Mucosa of rectum (tissue), 2 donors: ENCODE measurements around the gene ANKMY1.
A peak's percentile ranks its signal among the peaks of the same experiment; 100 is the strongest.

Source experiments
- H3K27ac ChIP-seq, 2 donors: one replicate each; pipeline ENCODE4 v1.7.0; 2013; ENCODE audit warnings: inconsistent platforms in 2 of 2, low read depth in 2 of 2, low read length in 2 of 2
- H3K27me3 ChIP-seq, 2 donors: one replicate each; pipeline ENCODE4 v1.7.0; 2013; ENCODE audit warnings: low read length in 2 of 2; ENCODE audit not compliant: control insufficient read depth in 2 of 2, insufficient read depth in 2 of 2
- H3K36me3 ChIP-seq, 2 donors: one replicate each; pipeline ENCODE4 v1.7.0; 2013; ENCODE audit warnings: low read length in 2 of 2; ENCODE audit not compliant: control insufficient read depth in 2 of 2, insufficient read depth in 2 of 2
- H3K4me1 ChIP-seq, 2 donors: one replicate each; pipeline ENCODE4 v1.7.0; 2013; ENCODE audit warnings: low read length in 2 of 2, mild to moderate bottlenecking in 1 of 2; ENCODE audit not compliant: control insufficient read depth in 2 of 2, insufficient read depth in 2 of 2
- H3K4me3 ChIP-seq, 2 donors: one replicate each; pipeline ENCODE4 v1.7.0; 2013; ENCODE audit warnings: low read length in 2 of 2
- H3K9ac ChIP-seq, 2 donors: one replicate each; pipeline ENCODE4 v1.7.0; 2013; ENCODE audit warnings: low read length in 2 of 2, low read depth in 1 of 2, mild to moderate bottlenecking in 1 of 2
- H3K9me3 ChIP-seq, 2 donors: one replicate each; pipeline ENCODE4 v1.7.0; 2013; ENCODE audit warnings: low read length in 2 of 2; ENCODE audit not compliant: control insufficient read depth in 2 of 2
- donor health status: healthy.
- donor health status: Normal muscosa, but diverticular disease.

The ANKMY1 gene, protein sequence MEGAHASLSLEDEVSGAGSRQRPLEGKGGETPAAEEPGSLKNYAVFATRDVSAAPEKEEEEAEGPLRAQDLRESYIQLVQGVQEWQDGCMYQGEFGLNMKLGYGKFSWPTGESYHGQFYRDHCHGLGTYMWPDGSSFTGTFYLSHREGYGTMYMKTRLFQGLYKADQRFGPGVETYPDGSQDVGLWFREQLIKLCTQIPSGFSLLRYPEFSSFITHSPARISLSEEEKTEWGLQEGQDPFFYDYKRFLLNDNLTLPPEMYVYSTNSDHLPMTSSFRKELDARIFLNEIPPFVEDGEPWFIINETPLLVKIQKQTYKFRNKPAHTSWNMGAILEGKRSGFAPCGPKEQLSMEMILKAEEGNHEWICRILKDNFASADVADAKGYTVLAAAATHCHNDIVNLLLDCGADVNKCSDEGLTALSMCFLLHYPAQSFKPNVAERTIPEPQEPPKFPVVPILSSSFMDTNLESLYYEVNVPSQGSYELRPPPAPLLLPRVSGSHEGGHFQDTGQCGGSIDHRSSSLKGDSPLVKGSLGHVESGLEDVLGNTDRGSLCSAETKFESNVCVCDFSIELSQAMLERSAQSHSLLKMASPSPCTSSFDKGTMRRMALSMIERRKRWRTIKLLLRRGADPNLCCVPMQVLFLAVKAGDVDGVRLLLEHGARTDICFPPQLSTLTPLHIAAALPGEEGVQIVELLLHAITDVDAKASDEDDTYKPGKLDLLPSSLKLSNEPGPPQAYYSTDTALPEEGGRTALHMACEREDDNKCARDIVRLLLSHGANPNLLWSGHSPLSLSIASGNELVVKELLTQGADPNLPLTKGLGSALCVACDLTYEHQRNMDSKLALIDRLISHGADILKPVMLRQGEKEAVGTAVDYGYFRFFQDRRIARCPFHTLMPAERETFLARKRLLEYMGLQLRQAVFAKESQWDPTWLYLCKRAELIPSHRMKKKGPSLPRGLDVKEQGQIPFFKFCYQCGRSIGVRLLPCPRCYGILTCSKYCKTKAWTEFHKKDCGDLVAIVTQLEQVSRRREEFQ

DNA sequence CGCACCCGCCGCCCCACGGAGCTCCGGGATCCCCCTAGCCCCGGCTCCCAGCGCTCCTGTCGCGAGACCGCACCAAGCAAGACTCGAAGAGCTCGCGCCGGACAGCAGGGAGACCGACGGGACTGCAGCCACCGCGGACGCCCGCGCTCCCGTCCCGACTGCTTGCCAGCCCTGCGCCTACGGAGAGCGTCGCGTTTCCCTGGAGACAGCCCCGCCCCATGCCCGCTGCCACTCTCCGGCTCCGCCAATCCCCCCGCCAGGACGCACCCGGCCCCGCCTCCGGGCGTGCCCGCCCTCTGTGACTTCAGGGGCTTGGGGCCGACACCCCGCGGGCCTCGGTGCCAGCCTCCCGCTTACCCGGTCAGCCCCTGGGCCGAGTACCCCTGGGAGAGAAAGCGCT lies at the start of gene ANKMY1:
TSS of gene ANKMY1 (minus strand) at position 181 of the 400 bp plus-strand sequence. CDS start 653 bp downstream, outside the sequence.
- peaks cover 18 to 22% of the 10 kb centered on the region in 2 donors for H3K4me1 ChIP-seq
- no peak within 1 kb of the TSS for H3K9ac ChIP-seq
- peaks cover 13 to 15% of the 10 kb centered on the region in 2 donors for H3K36me3 ChIP-seq
- H3K9me3 ChIP-seq: no peaks in the 10 kb centered on the region
- H3K27me3 ChIP-seq: no peaks in the 10 kb centered on the region
- H3K4me3 ChIP-seq: peak within 1 kb of the TSS in 1 of 2 donors; percentile 34
- H3K27ac ChIP-seq: no peak within 1 kb of the TSS

DNA sequence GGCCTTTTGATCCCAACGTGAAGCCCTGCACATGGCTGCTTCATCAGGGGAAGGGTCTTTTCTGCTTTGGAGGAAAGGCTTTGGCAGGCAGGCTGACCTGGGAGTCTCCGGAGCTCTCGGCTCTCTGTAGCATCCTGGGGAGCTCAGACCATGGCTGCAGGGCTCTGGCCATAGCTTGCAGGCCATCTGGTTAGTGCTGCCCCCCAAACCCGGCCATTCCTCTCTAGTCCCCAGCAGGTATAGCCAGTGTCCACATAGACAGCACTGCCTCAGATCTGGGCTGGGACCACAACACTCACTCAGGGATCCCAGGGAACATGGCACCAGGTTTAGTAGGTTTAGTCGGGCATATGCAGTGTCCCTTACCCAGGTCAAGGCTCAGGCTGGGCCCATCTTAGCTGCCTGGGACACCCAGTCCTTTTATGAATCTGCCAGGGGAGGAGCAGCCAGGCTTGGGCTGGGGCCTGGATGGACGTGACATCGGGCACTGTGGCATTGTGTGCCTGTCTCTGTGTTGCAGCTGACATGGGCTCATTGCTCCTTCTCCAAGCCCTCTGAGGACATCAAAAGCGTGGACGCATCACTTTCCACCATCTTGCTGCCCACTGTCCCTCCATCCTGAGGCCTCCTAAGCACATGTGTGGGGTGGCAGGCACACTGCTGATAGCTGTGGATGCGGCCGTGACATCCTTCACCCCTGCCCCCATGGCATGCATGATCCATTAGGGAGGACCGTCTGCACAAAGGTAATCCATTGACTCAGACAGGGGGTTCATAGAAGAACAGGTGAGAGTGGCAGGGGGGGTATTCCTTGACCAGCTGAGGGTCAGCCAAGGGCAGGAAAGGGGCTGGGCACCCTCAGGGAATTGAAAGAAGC lies 48.3 kb upstream of the ANKMY1 start:
- H3K27me3 ChIP-seq: no peaks in the 10 kb centered on the region
- peak overlapping the region; percentile 92 to 95 for H3K27ac ChIP-seq
- H3K9me3 ChIP-seq: no peaks in the 10 kb centered on the region
- peak overlapping the region; percentile 74 for H3K9ac ChIP-seq
- H3K4me3 ChIP-seq: peak overlapping the region; percentile 83 to 84
- H3K4me1 ChIP-seq: peaks cover 21 to 39% of the 10 kb centered on the region in 2 donors
- H3K36me3 ChIP-seq: no peaks in the 10 kb centered on the region

DNA sequence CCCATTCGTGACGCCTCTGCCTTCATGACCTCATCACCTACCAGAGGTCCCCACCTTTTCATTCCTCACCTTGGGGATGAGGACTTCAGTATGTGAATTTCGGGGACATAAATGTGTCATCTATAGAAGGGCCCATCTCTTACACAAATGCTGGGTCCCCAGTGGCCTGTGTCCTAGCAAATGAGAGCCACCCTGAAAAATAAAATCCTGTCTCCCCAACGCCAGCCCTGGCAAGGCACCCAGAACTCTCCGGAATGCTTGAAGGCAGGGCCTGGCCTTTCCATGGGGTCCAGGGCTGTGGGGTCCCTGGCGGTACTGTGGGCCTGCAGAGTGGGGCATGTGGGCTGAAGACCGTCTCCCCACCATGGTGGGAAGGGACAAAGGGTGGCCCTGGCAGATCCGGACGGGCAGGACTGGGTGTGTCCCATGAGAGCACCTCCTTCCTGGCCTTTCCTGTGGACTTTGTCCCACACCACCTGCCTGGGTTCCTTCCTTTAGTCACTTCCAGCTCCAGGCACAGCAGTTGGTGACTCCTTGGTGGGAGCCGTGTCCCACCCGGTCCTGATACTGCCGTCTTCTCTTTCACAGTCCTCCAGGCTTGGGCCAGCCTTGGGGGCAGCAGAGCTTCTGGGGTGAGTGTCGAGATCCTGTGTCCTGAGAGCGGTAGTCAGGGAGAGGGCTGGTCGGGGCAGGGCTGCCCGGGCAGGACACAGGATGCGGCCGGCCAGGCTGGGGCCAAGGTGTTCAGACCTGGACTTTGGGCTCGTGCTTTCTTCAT lies 47.3 kb upstream of the ANKMY1 start:
- H3K36me3 ChIP-seq: no peaks in the 10 kb centered on the region
- no peaks in the 10 kb centered on the region for H3K9me3 ChIP-seq
- peaks cover 21 to 39% of the 10 kb centered on the region in 2 donors for H3K4me1 ChIP-seq
- peak overlapping the region; percentile 74 for H3K9ac ChIP-seq
- no peaks in the 10 kb centered on the region for H3K27me3 ChIP-seq
- H3K4me3 ChIP-seq: peak overlapping the region; percentile 83 to 84
- H3K27ac ChIP-seq: peak overlapping the region; percentile 92 to 95

DNA sequence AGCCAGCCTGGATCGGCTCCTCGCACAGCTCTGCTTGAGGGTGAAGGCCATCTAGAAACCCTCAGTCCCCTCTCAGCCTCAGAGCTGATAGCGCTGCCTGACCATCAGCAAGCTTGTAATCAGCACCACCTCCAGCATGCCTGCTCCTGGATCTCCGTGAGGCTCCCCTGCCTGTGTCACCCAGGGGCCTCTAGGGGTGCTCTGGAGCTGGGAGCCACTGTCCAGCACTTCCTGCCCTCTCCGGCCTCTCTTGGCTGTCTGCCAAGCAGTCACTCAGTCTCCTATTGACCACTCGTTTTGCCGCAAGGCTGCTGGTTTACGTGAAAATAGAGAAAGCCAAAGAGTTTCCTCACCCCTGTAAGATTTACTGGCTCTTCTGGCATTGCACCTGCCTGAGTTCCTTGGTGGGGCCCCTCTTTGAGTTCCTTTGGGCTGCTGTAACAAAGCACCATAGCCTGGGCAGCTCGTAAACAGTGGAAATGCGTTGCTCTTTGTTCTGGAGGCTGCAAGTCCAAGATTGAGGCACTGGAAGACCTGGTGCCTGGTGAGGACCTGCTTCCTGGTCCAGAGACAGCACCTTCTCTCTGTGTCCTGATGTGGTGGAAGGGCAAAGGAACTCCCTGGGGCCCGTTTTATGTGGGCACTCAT lies 46.6 kb upstream of the ANKMY1 start:
- Histone ChIP-seq H3K9ac (peak overlapping the region; percentile 74), H3K4me3 (peak overlapping the region; percentile 83 to 84)

DNA sequence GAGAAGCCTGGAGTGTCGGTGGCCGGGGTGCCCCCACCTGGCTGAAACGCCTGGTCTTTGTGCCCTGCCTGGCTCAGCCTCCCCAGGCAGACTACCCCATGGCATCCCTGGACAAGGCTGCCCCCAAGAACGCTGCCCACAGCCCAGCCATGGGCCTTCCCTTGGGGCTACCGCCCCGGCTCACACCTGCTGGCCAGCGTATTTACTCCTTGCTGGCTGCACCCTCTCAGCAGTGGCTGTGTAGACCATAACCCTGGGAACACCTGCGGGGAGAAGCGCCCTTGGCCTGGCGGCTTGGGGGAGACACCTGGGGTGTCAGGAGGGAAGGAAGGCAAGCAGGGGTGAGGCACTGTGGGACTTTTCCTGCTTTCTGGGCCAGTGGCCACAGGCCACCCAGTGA lies 46.1 kb upstream of the ANKMY1 start:
- no peak overlapping the region for H3K9ac ChIP-seq
- peaks cover 21 to 39% of the 10 kb centered on the region in 2 donors for H3K4me1 ChIP-seq
- peaks cover 0 to 5% of the 10 kb centered on the region in 2 donors for H3K36me3 ChIP-seq
- H3K9me3 ChIP-seq: no peaks in the 10 kb centered on the region
- no peaks in the 10 kb centered on the region for H3K27me3 ChIP-seq
- peak overlapping the region; percentile 92 to 95 for H3K27ac ChIP-seq
- H3K4me3 ChIP-seq: peak overlapping the region in 1 of 2 donors; percentile 14

More for the DNA sequence above, 46.6 kb upstream of the ANKMY1 start:
- H3K4me1 ChIP-seq: peaks cover 21 to 39% of the 10 kb centered on the region in 2 donors
- H3K27me3 ChIP-seq: no peaks in the 10 kb centered on the region
- peak overlapping the region; percentile 92 to 95 for H3K27ac ChIP-seq
- H3K36me3 ChIP-seq: peaks cover 0 to under 1% of the 10 kb centered on the region in 2 donors
- H3K9me3 ChIP-seq: no peaks in the 10 kb centered on the region

DNA sequence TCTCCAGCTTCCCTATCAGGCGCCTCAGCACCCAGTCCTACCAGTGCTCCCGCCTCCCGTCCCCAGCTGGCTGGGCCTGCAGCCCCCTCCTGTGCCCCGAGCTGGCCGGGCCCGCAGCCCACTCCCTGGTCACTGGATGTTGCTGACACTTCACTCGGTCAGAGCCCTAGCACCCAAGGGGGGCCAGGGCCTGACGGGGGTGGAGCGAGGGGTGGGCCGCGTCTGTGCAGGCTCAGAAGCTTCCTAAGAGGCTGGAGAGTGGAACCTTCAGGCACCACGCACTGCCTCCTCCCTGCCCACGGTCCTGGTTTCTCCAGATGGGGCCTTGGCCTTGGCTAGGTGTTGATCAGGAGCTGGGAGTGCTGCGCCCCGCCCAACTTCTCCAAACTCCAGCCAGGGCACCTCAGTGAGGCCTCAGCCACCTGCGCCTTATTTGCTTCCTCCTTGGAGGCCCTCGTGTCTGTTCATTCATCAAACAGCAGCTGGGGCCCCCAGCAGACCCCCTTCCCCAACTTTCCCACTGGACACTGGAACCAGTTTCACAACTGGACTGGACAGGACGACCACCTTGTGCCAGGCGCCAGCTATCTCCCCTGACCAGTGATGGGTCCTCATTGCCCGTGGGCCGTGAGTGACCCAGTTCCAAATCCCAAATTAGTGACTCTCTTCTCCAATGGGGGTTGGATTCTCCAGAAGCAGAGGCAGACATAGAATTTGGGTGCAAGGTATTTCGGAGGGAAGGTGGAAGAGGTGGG lies 45.5 kb upstream of the ANKMY1 start:
- H3K4me3 ChIP-seq: no peak overlapping the region
- H3K4me1 ChIP-seq: peaks cover 21 to 38% of the 10 kb centered on the region in 2 donors
- H3K9me3 ChIP-seq: no peaks in the 10 kb centered on the region
- H3K36me3 ChIP-seq: peaks cover 3 to 10% of the 10 kb centered on the region in 2 donors
- H3K27me3 ChIP-seq: no peaks in the 10 kb centered on the region
- no peak overlapping the region for H3K9ac ChIP-seq
- H3K27ac ChIP-seq: peak overlapping the region in 1 of 2 donors; percentile 92

DNA sequence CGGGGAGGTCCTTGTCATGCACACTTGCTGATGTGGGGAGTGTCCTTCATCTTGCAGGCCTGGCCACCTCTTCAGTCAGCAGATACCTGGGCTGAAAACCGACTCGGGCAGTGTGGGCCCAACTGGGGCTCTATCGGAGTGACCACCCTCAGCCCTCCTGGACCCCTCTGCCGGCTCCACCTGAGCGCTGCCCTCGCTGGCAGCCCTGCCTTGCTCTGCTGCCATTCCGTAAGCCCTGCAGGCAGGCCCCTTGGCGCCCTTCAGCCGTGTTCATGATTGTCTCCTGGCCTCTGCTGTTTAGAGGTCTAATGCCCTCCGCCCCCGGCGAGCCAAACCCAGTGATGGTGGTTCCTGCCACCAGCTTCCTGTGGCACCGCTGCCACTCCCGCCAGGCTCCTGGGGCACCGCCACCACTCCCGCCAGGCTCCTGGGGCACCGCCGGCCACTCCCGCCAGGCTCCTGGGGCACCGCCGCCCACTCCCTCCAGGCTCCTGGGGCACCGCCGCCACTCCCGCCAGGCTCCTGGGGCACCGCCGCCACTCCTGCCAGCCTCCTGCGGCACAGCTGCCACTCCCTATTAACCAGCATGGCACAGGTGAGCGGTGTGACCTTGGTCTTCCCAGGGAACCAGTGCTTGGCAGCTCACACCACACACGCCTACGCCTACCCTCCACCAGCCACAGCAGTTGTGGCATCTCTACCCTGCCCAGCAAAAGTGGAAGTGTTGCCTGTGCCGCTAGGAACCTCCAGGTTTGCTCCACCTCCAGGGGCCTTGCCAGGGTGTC lies 44.7 kb upstream of the ANKMY1 start:
- Histone ChIP-seq H3K4me1 (peaks cover 21 to 32% of the 10 kb centered on the region in 2 donors), H3K4me3 (no peak overlapping the region), H3K27me3 (no peaks in the 10 kb centered on the region), H3K9me3 (no peaks in the 10 kb centered on the region), H3K36me3 (peaks cover 9 to 15% of the 10 kb centered on the region in 2 donors), H3K27ac (peak overlapping the region in 1 of 2 donors; percentile 10), H3K9ac (no peak overlapping the region)

DNA sequence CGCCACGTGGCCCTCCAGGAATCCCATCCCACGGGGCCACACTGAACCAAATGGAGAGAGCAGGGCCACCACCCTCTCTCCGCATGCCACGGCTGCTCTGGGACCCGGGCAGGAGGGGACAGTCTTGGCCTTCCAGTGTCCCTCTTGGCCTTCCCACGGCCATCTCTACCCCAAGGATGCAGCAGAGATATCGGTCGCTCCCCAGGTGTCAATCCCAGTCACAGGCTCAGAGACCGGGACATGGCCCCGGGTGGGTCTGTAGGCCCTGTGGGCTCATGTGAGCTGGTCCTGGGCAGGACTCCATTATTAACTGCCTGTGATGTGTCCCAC lies 44.0 kb upstream of the ANKMY1 start:
- Histone ChIP-seq H3K36me3 (peaks cover 9 to 18% of the 10 kb centered on the region in 2 donors), H3K27ac (no peak overlapping the region)

More for the DNA sequence above, 44.0 kb upstream of the ANKMY1 start:
- Histone ChIP-seq H3K27me3 (no peaks in the 10 kb centered on the region), H3K9me3 (no peaks in the 10 kb centered on the region), H3K4me3 (no peak overlapping the region), H3K4me1 (peaks cover 21 to 30% of the 10 kb centered on the region in 2 donors), H3K9ac (no peak overlapping the region)
